ENCODE results near the gene RABGGTA.

RABGGTA gene

GRCh38 chr14:24286996-24287395, 15.6 kb upstream of the RABGGTA start:
- H3K36me3 ChIP-seq (ENCODE audit: insufficient read depth, low read length) = peaks cover 16% of the 10 kb centered on the region
- H3K9me3 ChIP-seq (ENCODE audit: insufficient read depth, low read depth, low read length) = no peaks in the 10 kb centered on the region
- H3K27ac ChIP-seq (ENCODE audit: low read depth, low read length) = no peak overlapping the region
- H3K4me3 ChIP-seq (ENCODE audit: low read length) = no peak overlapping the region
- H3K4me1 ChIP-seq (ENCODE audit: insufficient read depth, low read length) = no peaks in the 10 kb centered on the region
- H3K9ac ChIP-seq (ENCODE audit: low read depth, low read length) = no peak overlapping the region
- H3K27me3 ChIP-seq (ENCODE audit: insufficient read depth, low read length) = no peaks in the 10 kb centered on the region
- WGBS = 95% methylated on average over 5 of the region's 5 CpGs

- Histone ChIP-seq H3K9me3 (ENCODE audit: insufficient read depth, low read depth, low read length) (no peaks in the 10 kb centered on the region), H3K27me3 (ENCODE audit: insufficient read depth, low read length) (no peaks in the 10 kb centered on the region), H3K27ac (ENCODE audit: low read depth, low read length) (no peak overlapping the region), H3K4me1 (ENCODE audit: insufficient read depth, low read length) (no peaks in the 10 kb centered on the region), H3K36me3 (ENCODE audit: insufficient read depth, low read length) (peaks cover 11% of the 10 kb centered on the region), H3K4me3 (ENCODE audit: low read length) (no peak overlapping the region), H3K9ac (ENCODE audit: low read depth, low read length) (no peak overlapping the region)
- WGBS = 88% methylated on average over 4 of the region's 4 CpGs
Observed at GRCh38 chr14:24285351-24285750, 14.0 kb upstream of the RABGGTA start.

GRCh38 chr14:24284501-24285035, 13.2 kb upstream of the RABGGTA start:
- no peaks in the 10 kb centered on the region for H3K27me3 ChIP-seq (ENCODE audit: insufficient read depth, low read length)
- peaks cover 4% of the 10 kb centered on the region; the same call in 1 of the 2 replicates for H3K36me3 ChIP-seq (ENCODE audit: insufficient read depth, low read length)
- H3K9me3 ChIP-seq (ENCODE audit: insufficient read depth, low read depth, low read length) = no peaks in the 10 kb centered on the region
- WGBS = 81% methylated on average over 11 of the region's 11 CpGs
- no peak overlapping the region for H3K9ac ChIP-seq (ENCODE audit: low read depth, low read length)
- H3K27ac ChIP-seq (ENCODE audit: low read depth, low read length) = no peak overlapping the region
- H3K4me3 ChIP-seq (ENCODE audit: low read length) = no peak overlapping the region
- H3K4me1 ChIP-seq (ENCODE audit: insufficient read depth, low read length) = no peaks in the 10 kb centered on the region

DNA sequence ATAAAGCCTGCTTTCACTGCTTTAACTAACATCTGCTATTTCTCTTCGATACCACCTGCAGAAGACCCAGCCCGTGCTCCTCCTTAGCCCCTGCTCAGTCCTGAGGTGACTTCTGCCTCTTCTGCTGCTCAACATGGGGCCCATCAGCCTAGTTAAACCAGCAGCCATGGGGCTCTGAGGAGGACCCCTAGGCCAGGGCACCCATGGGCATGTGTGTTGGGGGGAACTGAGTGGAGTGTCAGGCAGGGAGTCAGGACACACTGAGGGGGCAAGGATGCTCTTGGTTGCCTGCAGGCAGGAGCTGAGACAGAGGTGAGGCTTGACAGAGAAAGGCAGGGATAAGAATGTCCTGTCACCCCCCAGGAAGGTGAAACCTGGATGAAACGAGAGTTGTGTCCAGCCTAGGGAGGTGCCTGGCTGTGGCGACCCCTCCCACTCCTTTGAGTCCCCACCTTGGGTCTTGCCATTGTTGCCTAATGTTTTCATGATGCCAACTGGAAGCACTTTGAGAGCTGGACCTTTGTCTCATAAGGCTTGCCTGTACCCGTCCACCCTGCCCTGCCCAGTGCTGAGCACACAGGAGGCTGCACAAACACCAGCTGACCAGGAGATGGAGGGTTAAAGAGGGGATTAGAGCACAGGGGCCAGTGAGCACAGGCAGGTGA, 12.5 kb upstream of the RABGGTA start:
- no peak overlapping the region for H3K27ac ChIP-seq (ENCODE audit: low read depth, low read length)
- H3K4me3 ChIP-seq (ENCODE audit: low read length) = no peak overlapping the region
- 84% methylated on average over 5 of the region's 5 CpGs for WGBS
- H3K9me3 ChIP-seq (ENCODE audit: insufficient read depth, low read depth, low read length) = no peaks in the 10 kb centered on the region
- H3K4me1 ChIP-seq (ENCODE audit: insufficient read depth, low read length) = no peaks in the 10 kb centered on the region
- H3K27me3 ChIP-seq (ENCODE audit: insufficient read depth, low read length) = no peaks in the 10 kb centered on the region
- no peaks in the 10 kb centered on the region for H3K36me3 ChIP-seq (ENCODE audit: insufficient read depth, low read length)
- no peak overlapping the region for H3K9ac ChIP-seq (ENCODE audit: low read depth, low read length)

- Histone ChIP-seq H3K9ac (ENCODE audit: low read depth, low read length) (no peak overlapping the region), H3K4me1 (ENCODE audit: insufficient read depth, low read length) (no peaks in the 10 kb centered on the region), H3K9me3 (ENCODE audit: insufficient read depth, low read depth, low read length) (no peaks in the 10 kb centered on the region), H3K4me3 (ENCODE audit: low read length) (no peak overlapping the region), H3K27me3 (ENCODE audit: insufficient read depth, low read length) (no peaks in the 10 kb centered on the region), H3K27ac (ENCODE audit: low read depth, low read length) (no peak overlapping the region), H3K36me3 (ENCODE audit: insufficient read depth, low read length) (no peaks in the 10 kb centered on the region)
- 80% methylated on average over 3 of the region's 3 CpGs for WGBS
Observed at GRCh38 chr14:24282736-24283135, 11.3 kb upstream of the RABGGTA start.

DNA sequence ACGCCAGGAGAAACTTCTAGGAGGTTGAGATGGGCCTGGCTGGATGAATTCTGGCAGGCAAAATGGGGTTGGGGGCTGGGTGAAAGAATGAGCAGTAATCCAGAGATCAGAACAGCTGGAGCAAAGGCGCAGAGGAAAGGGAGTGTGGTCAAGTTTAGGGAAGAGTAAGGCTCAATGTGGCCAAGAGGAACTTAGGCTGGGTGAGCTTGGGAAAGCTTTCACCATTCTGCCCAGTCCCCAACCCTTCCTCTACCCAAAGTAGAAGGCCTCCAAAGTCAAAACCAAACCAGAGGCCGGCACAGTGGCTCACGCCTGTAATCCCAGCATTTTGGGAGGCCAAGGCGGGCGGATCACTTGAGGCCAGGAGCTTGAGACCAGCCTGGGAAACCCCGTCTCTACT, 10.2 kb upstream of the RABGGTA start:
- WGBS = 90% methylated on average over 7 of the region's 7 CpGs
- Histone ChIP-seq H3K27ac (ENCODE audit: low read depth, low read length) (no peak overlapping the region), H3K4me1 (ENCODE audit: insufficient read depth, low read length) (no peaks in the 10 kb centered on the region), H3K4me3 (ENCODE audit: low read length) (no peak overlapping the region), H3K36me3 (ENCODE audit: insufficient read depth, low read length) (no peaks in the 10 kb centered on the region), H3K27me3 (ENCODE audit: insufficient read depth, low read length) (no peaks in the 10 kb centered on the region), H3K9ac (ENCODE audit: low read depth, low read length) (no peak overlapping the region), H3K9me3 (ENCODE audit: insufficient read depth, low read depth, low read length) (no peaks in the 10 kb centered on the region)

DNA sequence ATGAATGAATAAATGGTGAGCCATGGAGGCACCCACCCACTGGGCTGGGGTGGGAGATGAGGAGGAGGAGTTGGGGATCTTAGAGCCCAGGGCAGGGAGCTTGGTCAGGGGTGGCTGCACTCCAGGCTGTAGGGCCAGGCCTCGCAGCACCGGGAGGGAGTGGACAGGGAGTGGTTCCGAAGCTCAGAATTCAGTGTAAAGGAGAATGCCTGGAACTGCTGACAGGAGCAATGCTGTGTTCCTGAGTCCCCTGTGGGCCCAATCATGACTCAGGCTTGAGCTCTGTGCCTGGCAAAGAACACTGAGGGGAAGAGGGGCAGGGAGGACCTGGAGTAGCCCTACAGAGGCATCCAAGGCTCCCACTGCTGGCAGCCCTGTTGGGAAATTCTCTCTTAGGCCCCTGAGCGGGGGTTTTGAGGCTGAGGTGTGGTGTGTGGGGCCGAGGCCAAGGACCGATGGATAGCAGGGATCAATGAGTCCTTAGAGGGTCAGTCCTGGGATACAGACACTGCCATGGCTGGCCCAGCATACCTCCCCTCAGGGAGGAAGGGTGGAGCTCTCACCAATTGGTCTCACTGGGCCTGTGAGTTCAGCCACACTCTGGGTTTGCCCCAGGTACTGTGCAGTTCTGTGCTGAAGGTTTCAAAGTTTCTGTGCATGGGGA, 9.5 kb upstream of the RABGGTA start:
- Histone ChIP-seq H3K9me3 (ENCODE audit: insufficient read depth, low read depth, low read length) (no peaks in the 10 kb centered on the region), H3K4me1 (ENCODE audit: insufficient read depth, low read length) (no peaks in the 10 kb centered on the region), H3K27me3 (ENCODE audit: insufficient read depth, low read length) (no peaks in the 10 kb centered on the region), H3K27ac (ENCODE audit: low read depth, low read length) (no peak overlapping the region), H3K4me3 (ENCODE audit: low read length) (no peak overlapping the region), H3K36me3 (ENCODE audit: insufficient read depth, low read length) (no peaks in the 10 kb centered on the region), H3K9ac (ENCODE audit: low read depth, low read length) (no peak overlapping the region)
- WGBS = 92% methylated on average over 6 of the region's 6 CpGs

GRCh38 chr14:24279301-24280186, 8.1 kb upstream of the RABGGTA start:
- 90% methylated on average over 11 of the region's 11 CpGs for WGBS
- Histone ChIP-seq H3K9ac (ENCODE audit: low read depth, low read length) (no peak overlapping the region; the same call in 1 of the 2 replicates), H3K27me3 (ENCODE audit: insufficient read depth, low read length) (no peaks in the 10 kb centered on the region)

DNA sequence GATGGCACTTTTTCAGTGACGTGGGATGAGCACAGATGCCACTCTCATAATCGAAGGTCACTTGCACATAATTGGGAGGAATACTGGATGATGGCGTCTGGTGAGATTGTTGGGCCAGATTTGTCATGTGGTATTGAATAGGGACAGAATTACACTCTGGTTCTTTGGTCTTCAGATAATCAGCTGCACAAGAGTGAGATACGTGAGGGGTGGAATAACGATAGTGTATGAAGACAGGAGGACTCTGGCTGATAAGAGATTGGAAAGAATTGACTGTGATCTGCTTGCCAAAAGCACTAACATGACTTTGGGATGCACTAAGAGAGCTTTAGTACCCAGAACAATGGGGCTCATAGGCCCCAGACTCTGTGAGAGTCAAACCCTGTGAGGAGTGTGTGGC, 7.0 kb upstream of the RABGGTA start:
- H3K27me3 ChIP-seq (ENCODE audit: insufficient read depth, low read length) = no peaks in the 10 kb centered on the region
- no peak overlapping the region for H3K9ac ChIP-seq (ENCODE audit: low read depth, low read length)
- WGBS = 94% methylated on average over 5 of the region's 5 CpGs
- H3K4me1 ChIP-seq (ENCODE audit: insufficient read depth, low read length) = no peaks in the 10 kb centered on the region
- H3K27ac ChIP-seq (ENCODE audit: low read depth, low read length) = no peak overlapping the region
- no peak overlapping the region for H3K4me3 ChIP-seq (ENCODE audit: low read length)
- no peaks in the 10 kb centered on the region for H3K36me3 ChIP-seq (ENCODE audit: insufficient read depth, low read length)
- no peaks in the 10 kb centered on the region for H3K9me3 ChIP-seq (ENCODE audit: insufficient read depth, low read depth, low read length)

More at GRCh38 chr14:24279301-24280186, 8.1 kb upstream of the RABGGTA start:
- Histone ChIP-seq H3K4me1 (ENCODE audit: insufficient read depth, low read length) (no peaks in the 10 kb centered on the region), H3K9me3 (ENCODE audit: insufficient read depth, low read depth, low read length) (no peaks in the 10 kb centered on the region), H3K4me3 (ENCODE audit: low read length) (no peak overlapping the region), H3K36me3 (ENCODE audit: insufficient read depth, low read length) (no peaks in the 10 kb centered on the region), H3K27ac (ENCODE audit: low read depth, low read length) (no peak overlapping the region)

DNA sequence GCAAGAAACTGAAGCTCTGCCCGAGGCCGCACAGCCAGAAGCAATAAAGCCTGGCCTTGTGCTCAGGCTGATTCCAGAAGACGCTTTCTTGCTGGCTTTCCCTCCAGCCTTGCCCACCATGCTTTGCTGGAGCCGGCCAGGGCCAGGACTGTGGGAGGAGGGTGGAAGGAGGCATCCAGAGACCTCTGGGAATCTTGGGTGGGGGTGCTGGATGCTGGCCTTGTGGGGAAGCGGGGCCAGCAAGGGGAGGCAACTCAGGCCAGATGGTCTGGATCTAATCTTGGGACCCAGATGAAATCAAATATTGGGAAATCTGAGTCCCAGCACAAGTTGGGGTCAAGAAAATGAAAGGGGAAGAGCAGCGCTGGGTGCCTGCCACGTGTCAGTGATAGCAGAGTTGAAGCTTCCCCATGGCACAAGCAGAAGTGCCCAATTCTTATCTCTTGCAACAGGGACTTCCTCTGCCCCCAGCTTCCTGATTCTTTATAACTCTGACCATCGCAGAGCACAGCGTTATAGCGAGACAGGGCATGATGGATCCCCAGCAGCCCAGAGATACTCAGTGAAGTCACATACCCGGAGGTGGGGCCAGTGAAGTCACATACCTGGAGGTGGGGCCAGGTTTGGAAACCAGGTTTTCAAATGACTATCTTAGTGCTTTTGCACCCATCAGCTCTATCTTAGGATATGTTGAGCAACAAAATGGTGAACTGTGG, 6.4 kb upstream of the RABGGTA start:
- no peaks in the 10 kb centered on the region for H3K4me1 ChIP-seq (ENCODE audit: insufficient read depth, low read length)
- H3K4me3 ChIP-seq (ENCODE audit: low read length) = no peak overlapping the region
- 94% methylated on average over 11 of the region's 11 CpGs for WGBS
- H3K9me3 ChIP-seq (ENCODE audit: insufficient read depth, low read depth, low read length) = no peaks in the 10 kb centered on the region
- H3K36me3 ChIP-seq (ENCODE audit: insufficient read depth, low read length) = no peaks in the 10 kb centered on the region
- no peak overlapping the region; the same call in 1 of the 2 replicates for H3K9ac ChIP-seq (ENCODE audit: low read depth, low read length)
- no peak overlapping the region for H3K27ac ChIP-seq (ENCODE audit: low read depth, low read length)
- H3K27me3 ChIP-seq (ENCODE audit: insufficient read depth, low read length) = no peaks in the 10 kb centered on the region
